ENCODE measurements around the gene PLA2G4C.
"Not testable (repeated sequence)": the region's sequence is repeated elsewhere in the genome, so short reads cannot be mapped to it uniquely, and the experiment has no call there.

The PLA2G4C gene

GRCh38 chr19:48085904-48086864 lies 24.4 kb downstream of the PLA2G4C start:
- CTCF ChIA-PET, result interaction anchor here (0.7 kb wide), 1 partner anchor 153 kb away, joined by 3 read pairs; no protein-coding TSS in a partner anchor
- DNase-seq (ENCODE audit: low spot score), result no peak
- POLR2A ChIA-PET (ENCODE audit: low non-redundant PET), result no interaction called here
- no peak overlapping the region for H3K27ac ChIP-seq
- no peak for TF ChIP-seq CTCF (conservative IDR thresholded peaks at IDR 0.05; ENCODE audit: low read depth)

DNA sequence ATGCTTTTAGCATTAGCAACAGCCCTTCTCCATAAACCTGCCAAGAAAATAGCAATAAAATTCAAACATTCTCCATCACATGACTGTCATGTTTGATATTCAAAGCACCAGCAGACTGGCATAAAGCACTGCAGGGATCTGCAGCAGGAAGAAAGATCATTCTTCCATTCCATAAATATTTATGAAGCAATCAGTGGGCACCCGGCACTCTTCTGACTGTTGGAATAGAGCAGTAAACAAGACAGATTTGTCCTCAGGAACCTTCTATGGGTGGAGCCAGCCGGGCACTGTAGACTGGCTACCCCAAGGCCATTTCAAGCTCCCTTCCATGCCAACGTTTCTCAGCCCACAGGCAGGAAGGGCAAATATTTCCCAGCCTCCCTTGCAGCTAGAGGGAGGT lies 25.5 kb downstream of the PLA2G4C start:
- POLR2A ChIA-PET (ENCODE audit: low non-redundant PET), result no interaction called here
- CTCF ChIA-PET, result interaction anchor here (0.7 kb wide), 1 partner anchor 97 kb away, joined by 4 read pairs; no protein-coding TSS in a partner anchor
- no peak for DNase-seq (ENCODE audit: low spot score)
- no peak for TF ChIP-seq CTCF (conservative IDR thresholded peaks at IDR 0.05; ENCODE audit: low read depth)
- H3K27ac ChIP-seq, result no peak overlapping the region

DNA sequence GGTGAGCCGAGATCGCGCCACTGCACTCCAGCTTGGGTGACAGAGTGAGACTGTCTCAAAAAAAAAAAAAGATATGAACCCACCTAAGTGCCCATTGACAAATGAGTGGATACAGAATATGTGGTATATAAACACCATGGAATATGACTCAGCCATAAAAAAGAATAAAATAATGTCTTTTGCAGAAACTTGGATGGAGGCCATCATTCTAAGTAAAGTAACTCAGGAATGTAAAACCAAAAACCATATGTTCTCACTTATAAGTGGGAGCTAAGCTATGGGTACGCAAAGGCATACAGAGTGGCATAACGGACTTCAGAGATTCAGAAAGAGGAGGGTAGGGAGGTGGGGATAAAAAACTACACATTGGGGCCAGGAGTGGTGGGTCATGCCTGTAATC lies 29.5 kb downstream of the PLA2G4C start:
- H3K27ac ChIP-seq, result no peak overlapping the region
- ChIA-PET POLR2A (ENCODE audit: low non-redundant PET) (no interaction called here), CTCF (no interaction called here)
- no peak for DNase-seq (ENCODE audit: low spot score)
- no peak for TF ChIP-seq CTCF (conservative IDR thresholded peaks at IDR 0.05; ENCODE audit: low read depth)

GRCh38 chr19:48070177-48070769 lies 40.3 kb downstream of the PLA2G4C start:
- DNase-seq (ENCODE audit: low spot score); CTCF ChIA-PET; POLR2A ChIA-PET (ENCODE audit: low non-redundant PET); H3K27ac ChIP-seq: not testable (repeated sequence)

DNA sequence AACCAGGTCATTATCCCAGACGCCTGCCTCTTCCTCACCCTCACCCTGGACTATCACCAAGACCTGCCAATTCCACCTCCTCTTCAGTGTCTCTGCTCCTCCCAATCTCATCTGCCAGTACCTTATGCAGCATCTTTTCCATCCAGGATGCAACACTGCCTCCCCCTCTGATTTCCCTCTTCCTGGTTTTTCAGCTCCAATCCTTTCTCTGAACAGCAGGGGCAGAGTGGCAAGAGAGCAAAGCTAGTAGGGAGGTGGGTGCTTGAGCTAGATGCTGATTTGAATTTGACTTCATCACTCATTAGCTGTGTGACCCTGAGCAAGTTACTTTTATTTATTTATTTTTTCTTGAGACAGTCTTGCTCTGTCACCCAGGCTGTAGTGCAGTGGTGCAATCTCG lies 41.2 kb downstream of the PLA2G4C start:
- no peak for TF ChIP-seq CTCF (conservative IDR thresholded peaks at IDR 0.05; ENCODE audit: low read depth)
- no peak for DNase-seq (ENCODE audit: low spot score)
- ChIA-PET POLR2A (ENCODE audit: low non-redundant PET) (no interaction called here), CTCF (interaction anchor here (0.6 to 0.7 kb wide), 3 partner anchors 18 to 1479 kb away, joined by 3 to 5 read pairs (median 4); no protein-coding TSS in a partner anchor)
- no peak overlapping the region for H3K27ac ChIP-seq

DNA sequence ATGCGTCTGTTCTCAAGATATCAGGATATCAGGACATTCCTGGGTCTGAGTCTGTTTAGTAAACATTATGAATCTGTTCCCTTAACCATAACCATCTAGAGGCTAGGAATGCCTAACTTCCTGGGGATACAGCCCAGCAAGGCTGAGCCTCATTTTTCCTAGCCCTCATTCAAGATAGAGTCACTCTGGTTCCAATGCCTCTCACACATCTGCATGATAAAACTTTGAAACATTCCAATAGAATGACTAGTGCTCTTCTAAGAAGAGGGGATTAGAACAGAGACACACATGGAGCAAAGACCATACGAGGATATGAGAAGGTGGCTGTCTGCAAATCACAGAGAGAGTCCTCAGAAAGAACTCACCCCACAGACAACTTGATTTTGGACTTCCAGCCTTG lies 46.1 kb downstream of the PLA2G4C start:
- H3K27ac ChIP-seq, result no peak overlapping the region
- POLR2A ChIA-PET (ENCODE audit: low non-redundant PET), result no interaction called here
- no peak for TF ChIP-seq CTCF (conservative IDR thresholded peaks at IDR 0.05; ENCODE audit: low read depth)
- DNase-seq (ENCODE audit: low spot score), result no peak
- CTCF ChIA-PET, result no interaction called here

All from RWPE1 (cell line).